Measurements from ENCODE around the gene GIMAP5.

DNA sequence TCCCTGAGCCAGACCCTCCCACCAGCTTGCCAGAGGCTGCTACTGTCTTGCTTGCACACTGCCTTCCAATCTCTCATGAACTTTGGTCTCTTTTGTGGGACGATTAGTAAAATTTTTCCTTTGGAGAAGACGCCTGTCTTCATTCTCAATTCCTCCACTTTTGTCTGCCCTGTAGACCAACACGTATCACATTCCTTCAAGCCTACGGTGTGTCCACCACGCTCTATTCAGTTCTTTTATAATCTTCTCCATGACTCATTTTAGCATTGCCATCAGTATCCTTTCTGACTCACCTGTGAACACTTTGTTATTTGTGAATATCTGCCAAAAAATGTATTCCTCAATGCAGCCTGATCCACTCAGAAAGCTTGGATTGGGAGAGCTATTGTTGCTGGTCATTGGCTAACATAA, 1.4 kb downstream of the GIMAP5 start:
- TF ChIP-seq, protein P1, sequence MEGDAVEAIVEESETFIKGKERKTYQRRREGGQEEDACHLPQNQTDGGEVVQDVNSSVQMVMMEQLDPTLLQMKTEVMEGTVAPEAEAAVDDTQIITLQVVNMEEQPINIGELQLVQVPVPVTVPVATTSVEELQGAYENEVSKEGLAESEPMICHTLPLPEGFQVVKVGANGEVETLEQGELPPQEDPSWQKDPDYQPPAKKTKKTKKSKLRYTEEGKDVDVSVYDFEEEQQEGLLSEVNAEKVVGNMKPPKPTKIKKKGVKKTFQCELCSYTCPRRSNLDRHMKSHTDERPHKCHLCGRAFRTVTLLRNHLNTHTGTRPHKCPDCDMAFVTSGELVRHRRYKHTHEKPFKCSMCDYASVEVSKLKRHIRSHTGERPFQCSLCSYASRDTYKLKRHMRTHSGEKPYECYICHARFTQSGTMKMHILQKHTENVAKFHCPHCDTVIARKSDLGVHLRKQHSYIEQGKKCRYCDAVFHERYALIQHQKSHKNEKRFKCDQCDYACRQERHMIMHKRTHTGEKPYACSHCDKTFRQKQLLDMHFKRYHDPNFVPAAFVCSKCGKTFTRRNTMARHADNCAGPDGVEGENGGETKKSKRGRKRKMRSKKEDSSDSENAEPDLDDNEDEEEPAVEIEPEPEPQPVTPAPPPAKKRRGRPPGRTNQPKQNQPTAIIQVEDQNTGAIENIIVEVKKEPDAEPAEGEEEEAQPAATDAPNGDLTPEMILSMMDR (conservative IDR thresholded peaks at IDR 0.05; ENCODE audit: low read depth, low read length) = no peak
- no peak for TF ChIP-seq EZH2 (IDR thresholded peaks at IDR 0.05; ENCODE audit: low read length, unreplicated experiment)
- no peak for TF ChIP-seq EZH2phosphoT487 (IDR thresholded peaks at IDR 0.05; ENCODE audit: borderline replicate concordance, low read length)
